Stimulated activated naive CD8-positive, alpha-beta T cell treated with anti-CD3 and anti-CD28 coated beads, Interleukin-15, Interleukin-2, amounts not matched to agents 100 ng/mL and 50 ng/mL, for 24 hours (primary cell): ENCODE results near the gene RARRES1.
"Not testable (repeated sequence)": the region's sequence is repeated elsewhere in the genome, so short reads cannot be mapped to it uniquely, and the experiment has no call there.

ENCODE experiments used
- H3K27ac Mint-ChIP-seq: one replicate; pipeline ENCODE4 v1.8.0; 2021; ENCODE audit warnings: mild to moderate bottlenecking, mixed read lengths
- H3K27me3 Mint-ChIP-seq: one replicate; pipeline ENCODE4 v1.8.0; 2021; ENCODE audit warnings: mixed read lengths
- H3K36me3 Mint-ChIP-seq: one replicate; pipeline ENCODE4 v1.8.0; 2021; ENCODE audit warnings: low read depth, mixed read lengths
- H3K4me1 Mint-ChIP-seq: one replicate; pipeline ENCODE4 v1.8.0; 2021; ENCODE audit warnings: low read depth, mixed read lengths
- H3K4me3 Mint-ChIP-seq: one replicate; pipeline ENCODE4 v1.8.0; 2021; ENCODE audit warnings: mild to moderate bottlenecking, mixed read lengths
- H3K9me3 Mint-ChIP-seq: one replicate; pipeline ENCODE4 v1.8.0; 2021; ENCODE audit warnings: mixed read lengths

The RARRES1 gene

DNA sequence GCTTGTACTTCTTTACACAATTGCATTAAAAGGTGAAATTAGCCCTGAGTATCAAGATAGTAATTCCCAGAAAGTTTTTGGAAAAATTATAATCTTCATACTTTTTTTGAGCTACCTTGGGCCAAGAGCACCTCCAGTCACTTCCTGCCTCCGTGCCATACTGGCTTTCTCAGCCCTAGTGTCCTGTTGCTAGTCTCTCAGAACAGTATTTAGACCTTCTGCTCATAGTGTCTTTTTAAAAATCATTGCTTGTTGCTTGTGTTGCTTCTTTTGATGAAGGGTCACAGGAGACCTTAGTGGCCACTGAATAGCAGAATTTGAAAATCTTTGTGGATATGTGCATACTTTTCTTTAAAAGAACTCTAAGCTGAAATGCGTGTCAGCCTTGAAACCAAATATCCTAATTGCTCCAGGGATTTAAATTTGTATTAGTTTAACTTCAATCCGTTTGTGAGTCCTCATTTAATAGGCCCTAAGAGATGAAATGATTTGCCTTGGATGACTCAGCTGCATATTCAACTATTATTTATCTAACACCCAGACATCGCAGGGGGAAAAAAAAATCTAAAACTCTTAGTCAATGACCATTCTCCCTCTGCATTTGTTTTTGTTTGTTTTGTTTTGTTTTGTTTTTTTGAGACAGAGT, 30.7 kb downstream of the RARRES1 start:
- H3K27me3 Mint-ChIP-seq, result no peaks in the 10 kb centered on the region
- H3K27ac Mint-ChIP-seq, result no peak overlapping the region
- H3K9me3 Mint-ChIP-seq, result no peaks in the 10 kb centered on the region
- no peak overlapping the region for H3K4me3 Mint-ChIP-seq
- peaks cover 57% of the 10 kb centered on the region for H3K36me3 Mint-ChIP-seq
- no peaks in the 10 kb centered on the region for H3K4me1 Mint-ChIP-seq

DNA sequence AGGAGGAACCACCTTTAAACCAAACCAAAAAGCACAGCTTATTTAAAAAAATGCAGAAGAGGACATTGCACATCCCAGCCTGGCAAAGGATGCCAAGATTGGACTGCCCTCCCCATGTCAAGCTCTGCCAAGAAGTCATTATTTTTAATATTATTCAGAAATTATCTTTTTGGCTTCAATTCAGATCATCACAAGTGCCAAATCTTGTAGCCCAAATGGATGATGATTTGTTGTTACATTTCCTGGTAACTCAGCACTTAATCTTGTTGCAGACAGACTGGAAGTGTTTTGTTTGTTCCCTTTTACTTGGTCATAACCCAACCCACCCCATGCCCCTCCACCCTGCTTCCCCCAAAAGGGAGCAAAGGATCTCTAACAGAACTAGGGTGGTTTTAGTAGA, 31.7 kb downstream of the RARRES1 start:
- no peak overlapping the region for H3K27ac Mint-ChIP-seq
- no peaks in the 10 kb centered on the region for H3K27me3 Mint-ChIP-seq
- H3K36me3 Mint-ChIP-seq, result peaks cover 51% of the 10 kb centered on the region
- H3K4me3 Mint-ChIP-seq, result no peak overlapping the region
- no peaks in the 10 kb centered on the region for H3K4me1 Mint-ChIP-seq
- no peaks in the 10 kb centered on the region for H3K9me3 Mint-ChIP-seq

DNA sequence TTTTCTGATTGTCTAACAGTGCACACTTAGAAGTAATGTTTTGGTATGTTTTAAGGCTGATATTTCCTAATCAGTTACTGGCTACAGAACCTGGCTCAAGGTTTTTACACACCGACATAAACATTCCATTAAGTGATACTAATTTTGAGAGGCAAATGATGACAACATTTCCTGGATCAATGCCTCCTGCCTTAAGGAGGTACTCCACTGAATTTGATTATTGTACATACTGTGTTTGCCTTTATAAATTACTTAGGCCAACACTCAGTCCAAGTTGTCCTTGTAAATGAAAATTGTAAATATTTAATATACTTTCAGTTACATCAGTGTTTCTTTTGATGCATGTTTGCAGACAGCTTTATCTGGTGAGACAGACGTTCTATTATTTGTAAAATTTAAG, 35.6 kb downstream of the RARRES1 start:
- no peaks in the 10 kb centered on the region for H3K9me3 Mint-ChIP-seq
- H3K27me3 Mint-ChIP-seq, result no peaks in the 10 kb centered on the region
- H3K27ac Mint-ChIP-seq, result no peak overlapping the region
- no peaks in the 10 kb centered on the region for H3K4me1 Mint-ChIP-seq
- H3K4me3 Mint-ChIP-seq, result no peak overlapping the region
- H3K36me3 Mint-ChIP-seq, result peaks cover 46% of the 10 kb centered on the region

- not testable (repeated sequence) for H3K27ac Mint-ChIP-seq, H3K4me3 Mint-ChIP-seq, H3K4me1 Mint-ChIP-seq, H3K27me3 Mint-ChIP-seq, H3K9me3 Mint-ChIP-seq
- H3K36me3 Mint-ChIP-seq, result peaks cover 64% of the 10 kb centered on the region
Observed at GRCh38 chr3:158693866-158694456, 38.3 kb downstream of the RARRES1 start.

DNA sequence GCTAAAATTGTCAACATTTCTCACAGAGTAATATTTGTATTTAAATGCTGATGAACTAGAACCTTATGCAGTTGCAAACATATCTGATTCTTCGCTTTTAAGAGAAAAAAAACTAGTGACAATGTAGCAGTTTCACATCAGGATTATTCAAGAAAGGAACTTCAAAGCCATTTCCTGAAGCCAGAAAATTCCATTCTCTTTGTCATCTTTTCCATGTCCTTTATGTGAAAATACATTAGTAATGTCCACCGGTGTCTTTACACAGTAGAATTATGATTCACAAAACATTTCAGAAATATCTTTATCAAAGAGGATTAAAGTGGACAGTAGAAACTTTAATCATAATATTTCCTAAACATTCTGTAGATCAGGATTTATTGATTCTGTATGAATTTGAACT, 47.1 kb downstream of the RARRES1 start:
- Mint-ChIP-seq H3K27ac (no peak overlapping the region), H3K4me1 (no peaks in the 10 kb centered on the region), H3K9me3 (no peaks in the 10 kb centered on the region), H3K36me3 (peaks cover 52% of the 10 kb centered on the region), H3K27me3 (no peaks in the 10 kb centered on the region), H3K4me3 (no peak overlapping the region)

DNA sequence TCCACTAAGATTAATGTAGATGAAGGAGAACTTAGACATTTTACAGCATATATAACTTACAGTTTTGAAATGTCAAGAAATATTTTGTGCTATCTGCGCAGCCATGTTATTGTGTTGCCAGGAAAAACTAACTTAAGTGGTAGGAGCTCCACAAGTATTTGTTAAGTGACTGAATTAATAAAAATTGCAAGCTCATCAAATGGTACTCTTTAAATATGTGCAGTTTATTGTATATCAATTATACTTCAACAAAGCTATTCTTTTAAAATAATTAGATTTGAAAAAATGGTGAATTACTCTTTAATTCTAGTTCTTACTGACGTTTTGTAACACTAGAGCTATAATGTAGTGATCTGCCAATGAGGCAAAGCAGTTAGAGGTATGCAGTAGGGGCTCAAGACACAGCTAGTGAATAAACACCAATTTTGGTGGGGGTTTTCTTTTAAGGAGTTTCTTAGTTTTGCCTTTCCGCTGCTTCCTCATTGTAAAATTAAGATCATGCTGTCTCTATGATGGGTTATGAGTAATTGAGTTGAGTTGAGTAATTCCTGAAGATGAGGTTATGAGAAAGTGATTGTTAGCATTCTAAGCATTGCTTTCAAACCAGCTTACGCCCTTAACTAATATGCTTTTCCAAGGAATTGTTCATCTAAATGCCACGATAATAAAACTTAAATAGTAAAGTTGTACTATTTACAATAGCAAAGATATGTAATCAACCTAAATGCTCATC, 48.9 kb downstream of the RARRES1 start:
- Mint-ChIP-seq H3K4me1 (no peaks in the 10 kb centered on the region), H3K27me3 (no peaks in the 10 kb centered on the region), H3K36me3 (peaks cover 41% of the 10 kb centered on the region), H3K27ac (no peak overlapping the region), H3K4me3 (no peak overlapping the region), H3K9me3 (no peaks in the 10 kb centered on the region)

GRCh38 chr3:158680861-158681260, 51.4 kb downstream of the RARRES1 start:
- Mint-ChIP-seq H3K9me3 (no peaks in the 10 kb centered on the region), H3K27me3 (no peaks in the 10 kb centered on the region)

DNA sequence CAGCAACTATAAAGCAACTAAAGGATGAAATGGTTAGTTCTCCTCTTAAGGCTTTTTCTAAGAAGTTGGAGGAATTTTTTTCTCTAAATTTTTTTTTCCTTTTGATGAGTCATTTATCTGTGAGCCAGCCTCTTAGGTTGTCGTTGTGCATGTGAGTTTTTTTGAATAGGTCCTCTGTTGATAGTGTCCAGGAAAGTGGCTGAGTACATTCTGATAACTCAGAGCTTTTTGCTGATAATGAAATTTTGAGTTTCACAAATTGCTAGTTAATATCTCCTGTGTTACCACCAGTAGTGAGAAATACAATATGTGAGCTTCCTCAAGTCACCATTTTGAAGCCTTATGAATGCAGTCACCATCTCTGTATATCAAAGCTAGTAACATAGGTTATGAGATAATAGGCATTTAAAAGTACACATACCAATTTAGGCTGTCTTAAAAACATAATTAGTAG, 52.7 kb downstream of the RARRES1 start:
- no peaks in the 10 kb centered on the region for H3K9me3 Mint-ChIP-seq
- no peak overlapping the region for H3K4me3 Mint-ChIP-seq
- no peaks in the 10 kb centered on the region for H3K27me3 Mint-ChIP-seq
- H3K36me3 Mint-ChIP-seq, result peaks cover 41% of the 10 kb centered on the region
- H3K4me1 Mint-ChIP-seq, result no peaks in the 10 kb centered on the region
- no peak overlapping the region for H3K27ac Mint-ChIP-seq

More at GRCh38 chr3:158680861-158681260, 51.4 kb downstream of the RARRES1 start:
- Mint-ChIP-seq H3K4me3 (no peak overlapping the region), H3K36me3 (peaks cover 49% of the 10 kb centered on the region), H3K4me1 (no peaks in the 10 kb centered on the region), H3K27ac (no peak overlapping the region)

DNA sequence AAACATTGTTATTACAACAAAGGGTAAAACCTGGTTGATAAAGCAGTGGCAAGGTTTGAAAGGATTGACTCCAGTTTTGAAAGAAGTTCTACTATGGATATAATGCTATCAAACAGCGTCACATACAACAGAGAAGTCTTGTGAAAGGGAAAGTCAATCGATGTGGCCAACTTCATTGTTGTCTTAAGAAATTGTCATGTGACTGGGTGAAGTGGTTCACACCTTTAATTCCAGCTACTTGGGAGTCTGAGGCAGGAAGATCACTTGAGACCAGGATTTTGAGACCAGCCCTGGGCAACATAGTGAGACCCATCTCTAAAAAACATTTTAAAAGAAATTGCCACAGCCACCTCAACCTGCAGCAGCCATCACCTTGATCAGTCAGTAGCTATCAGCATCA, 53.6 kb downstream of the RARRES1 start:
- no peak overlapping the region for H3K27ac Mint-ChIP-seq
- peaks cover 41% of the 10 kb centered on the region for H3K36me3 Mint-ChIP-seq
- H3K4me1 Mint-ChIP-seq, result no peaks in the 10 kb centered on the region
- H3K9me3 Mint-ChIP-seq, result no peaks in the 10 kb centered on the region
- H3K27me3 Mint-ChIP-seq, result no peaks in the 10 kb centered on the region
- no peak overlapping the region for H3K4me3 Mint-ChIP-seq

GRCh38 chr3:158672215-158673176, 59.8 kb downstream of the RARRES1 start, which contains the start of gene LXN:
Gene LXN (minus strand): TSS chr3:158672648. CDS start chr3:158672478, 170 bp downstream.
- Mint-ChIP-seq H3K36me3 (peaks cover 67% of the 10 kb centered on the region), H3K4me3 (peak within 1 kb of the TSS; percentile 84), H3K4me1 (peaks cover 30% of the 10 kb centered on the region)

DNA sequence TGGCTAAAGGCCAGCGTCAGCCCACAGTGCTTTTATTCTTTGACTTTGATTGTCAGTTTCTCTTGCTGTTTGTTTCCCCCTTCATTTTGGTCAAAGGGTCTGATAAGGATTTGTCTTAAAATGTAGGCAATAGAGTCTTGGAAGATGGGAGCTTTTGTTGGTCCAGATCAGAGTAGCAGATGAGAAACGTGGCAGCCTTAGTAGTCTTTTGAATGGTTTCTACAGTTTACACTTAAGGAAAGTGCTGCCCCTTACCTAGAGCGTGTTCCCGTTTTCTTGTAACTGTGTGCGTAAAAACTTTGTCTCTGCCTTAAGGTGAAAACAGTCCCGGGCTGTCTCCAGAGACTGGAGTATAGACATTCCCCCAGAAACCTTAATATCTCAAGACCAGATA, 60.4 kb downstream of the RARRES1 start:
- Mint-ChIP-seq H3K4me1 (peaks cover 30% of the 10 kb centered on the region), H3K27ac (peak overlapping the region; percentile 79), H3K27me3 (no peaks in the 10 kb centered on the region), H3K9me3 (no peaks in the 10 kb centered on the region), H3K4me3 (peak overlapping the region; percentile 84), H3K36me3 (peaks cover 67% of the 10 kb centered on the region)

More at GRCh38 chr3:158672215-158673176, 59.8 kb downstream of the RARRES1 start, which contains the start of gene LXN:
- no peaks in the 10 kb centered on the region for H3K9me3 Mint-ChIP-seq
- H3K27me3 Mint-ChIP-seq, result no peaks in the 10 kb centered on the region
- peak within 1 kb of the TSS; percentile 79 for H3K27ac Mint-ChIP-seq

DNA sequence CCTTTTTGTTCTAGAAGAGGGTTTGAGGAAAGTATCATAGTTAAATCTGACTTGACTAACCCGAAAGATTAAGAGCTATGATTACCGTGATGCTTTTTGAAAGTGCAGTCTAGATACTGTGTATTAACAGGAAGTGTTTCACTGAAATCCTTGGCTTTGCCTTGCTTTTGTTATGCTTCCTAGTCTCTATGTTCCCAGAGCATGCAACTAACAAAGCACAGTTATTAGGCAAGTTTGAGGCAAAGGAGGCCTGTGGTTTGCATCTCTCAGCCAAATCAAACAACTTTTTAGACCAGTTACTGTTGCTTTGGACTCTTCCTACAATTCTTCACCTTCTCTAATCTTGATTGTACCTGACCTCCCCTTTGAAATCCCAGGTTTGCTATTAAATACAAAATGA, 63.8 kb downstream of the RARRES1 start:
- Mint-ChIP-seq H3K9me3 (no peaks in the 10 kb centered on the region), H3K36me3 (peaks cover 85% of the 10 kb centered on the region), H3K27me3 (no peaks in the 10 kb centered on the region), H3K4me3 (no peak overlapping the region), H3K4me1 (peaks cover 30% of the 10 kb centered on the region), H3K27ac (no peak overlapping the region)

GRCh38 chr3:158666416-158666815, 65.8 kb downstream of the RARRES1 start:
- Mint-ChIP-seq H3K4me1 (peaks cover 13% of the 10 kb centered on the region), H3K27ac (no peak overlapping the region), H3K9me3 (no peaks in the 10 kb centered on the region), H3K4me3 (no peak overlapping the region), H3K36me3 (peaks cover 79% of the 10 kb centered on the region), H3K27me3 (no peaks in the 10 kb centered on the region)

GRCh38 chr3:158663832-158664231, 68.4 kb downstream of the RARRES1 start:
- no peak overlapping the region for H3K27ac Mint-ChIP-seq
- H3K36me3 Mint-ChIP-seq, result peaks cover 69% of the 10 kb centered on the region
- H3K4me1 Mint-ChIP-seq, result peaks cover 9% of the 10 kb centered on the region

More at GRCh38 chr3:158663832-158664231, 68.4 kb downstream of the RARRES1 start:
- no peak overlapping the region for H3K4me3 Mint-ChIP-seq
- no peaks in the 10 kb centered on the region for H3K27me3 Mint-ChIP-seq
- H3K9me3 Mint-ChIP-seq, result no peaks in the 10 kb centered on the region
